Embryonic facial prominence (tissue), 1 donor: ENCODE results near the gene RPL28.

Experiments used
- DNase-seq: peaks from one replicate; pipeline ENCODE4 v3.0.0-alpha.2; 2016; ENCODE audit errors: extremely low spot score

Gene RPL28

DNA sequence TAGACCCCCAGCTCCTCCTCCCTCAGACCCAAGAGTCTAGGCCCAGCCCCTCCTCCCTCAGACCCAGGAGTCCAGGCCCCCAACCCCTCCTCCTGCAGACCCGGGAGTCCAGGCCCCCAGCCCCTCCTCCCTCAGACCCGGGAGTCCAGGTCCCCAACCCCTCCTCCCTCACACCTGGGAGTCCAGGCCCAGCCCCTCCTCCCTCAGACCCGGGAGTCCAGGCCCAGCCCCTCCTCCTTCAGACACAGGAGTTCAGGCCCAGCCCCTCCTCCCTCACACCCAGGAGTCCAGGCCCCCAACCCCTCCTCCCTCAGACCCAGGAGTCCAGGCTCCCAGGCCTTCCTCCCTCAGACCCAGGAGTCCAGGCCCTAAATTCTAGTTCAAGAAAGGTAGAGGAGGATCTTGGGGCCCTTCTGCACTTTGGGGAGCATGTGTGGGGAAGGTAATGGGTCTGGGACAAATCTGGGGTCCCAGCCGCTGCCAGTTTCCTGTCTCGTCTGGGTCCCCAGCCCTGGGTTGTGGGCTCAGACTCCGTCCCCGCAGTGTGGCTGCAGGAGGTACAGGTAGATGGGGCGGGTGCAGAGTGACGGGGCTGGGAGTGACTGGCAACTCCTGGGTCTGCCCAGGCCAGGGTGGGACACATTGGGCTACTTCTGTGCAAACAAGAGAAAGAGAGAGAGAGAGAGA, 12.3 kb upstream of the RPL28 start:
- DNase-seq: no peak

DNA sequence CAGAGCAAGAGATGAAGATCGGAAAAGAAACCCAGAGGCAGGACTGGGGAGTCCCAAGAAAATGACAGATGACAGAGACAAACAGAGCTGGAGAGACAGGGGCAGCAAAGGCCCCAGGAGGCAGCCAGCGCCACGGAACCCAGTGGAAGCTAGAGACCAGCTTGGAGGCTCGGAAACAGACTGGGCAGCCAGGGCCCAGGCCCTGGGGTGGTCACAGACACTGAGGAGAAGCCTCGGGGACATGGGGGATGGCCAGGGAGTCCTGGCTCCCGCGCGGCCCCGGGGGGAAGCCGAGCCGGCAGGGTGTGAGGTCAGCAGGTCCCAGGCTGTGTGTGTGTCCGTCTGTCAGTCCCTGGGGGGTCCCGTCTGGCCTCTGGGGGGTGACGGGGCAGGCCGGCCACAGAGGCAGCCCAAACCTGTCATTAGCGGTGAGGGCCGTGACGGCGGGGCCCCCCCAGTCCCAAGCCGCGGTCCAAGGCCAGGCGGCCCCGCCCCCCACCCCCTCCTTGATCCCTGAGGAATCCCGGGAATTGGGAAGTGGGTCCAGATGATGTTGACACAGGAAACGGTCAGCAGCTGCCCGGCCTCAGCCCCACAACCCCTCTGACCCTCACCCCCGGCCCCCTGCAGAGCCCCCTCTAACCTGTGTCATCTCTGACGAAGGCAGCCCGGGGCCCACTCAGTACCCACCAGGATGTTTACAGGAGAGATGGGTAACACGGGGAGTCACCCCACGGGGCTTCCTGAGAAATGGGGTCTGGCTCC, 11.6 kb upstream of the RPL28 start:
- DNase-seq: no peak

DNA sequence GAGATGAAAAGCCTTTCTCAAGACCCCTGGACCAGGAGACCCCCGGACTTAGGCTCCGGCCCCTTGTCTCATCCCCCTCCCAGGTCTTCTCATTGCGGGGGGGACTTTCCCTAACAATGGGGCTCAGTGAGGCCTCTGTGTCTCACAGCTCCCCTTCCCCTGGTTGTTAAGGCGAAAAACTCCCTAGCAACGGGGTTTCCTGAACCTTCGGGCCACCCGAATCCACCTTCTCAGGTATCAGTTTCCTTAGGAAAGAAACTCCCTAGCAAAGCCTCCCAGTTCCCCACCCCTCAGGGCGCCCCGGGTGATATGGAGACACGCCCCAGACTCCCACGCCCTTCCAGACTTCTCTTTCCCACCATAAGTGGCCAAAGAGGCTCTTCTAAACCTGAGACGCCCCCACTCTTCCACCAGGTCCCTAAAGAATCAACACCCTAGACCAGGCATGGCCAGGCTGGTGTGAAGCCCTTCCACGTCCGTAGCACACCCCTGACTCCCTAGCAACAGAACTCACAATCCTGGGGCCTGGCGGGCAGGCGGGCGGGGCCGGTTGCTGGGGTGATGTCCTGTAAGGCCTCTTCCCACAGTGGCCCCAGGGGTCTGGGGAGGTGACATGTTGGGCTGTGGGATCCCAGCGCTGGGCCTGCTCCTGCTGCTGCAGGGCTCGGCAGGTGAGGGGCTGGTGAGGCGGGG, 9.3 kb upstream of the RPL28 start, which contains the start of gene TMEM190:
Gene TMEM190, plus strand, starts transcription at position 586 of the 693 bp plus-strand sequence. Its CDS starts 28 bp downstream, at position 614.
- no peak for DNase-seq

DNA sequence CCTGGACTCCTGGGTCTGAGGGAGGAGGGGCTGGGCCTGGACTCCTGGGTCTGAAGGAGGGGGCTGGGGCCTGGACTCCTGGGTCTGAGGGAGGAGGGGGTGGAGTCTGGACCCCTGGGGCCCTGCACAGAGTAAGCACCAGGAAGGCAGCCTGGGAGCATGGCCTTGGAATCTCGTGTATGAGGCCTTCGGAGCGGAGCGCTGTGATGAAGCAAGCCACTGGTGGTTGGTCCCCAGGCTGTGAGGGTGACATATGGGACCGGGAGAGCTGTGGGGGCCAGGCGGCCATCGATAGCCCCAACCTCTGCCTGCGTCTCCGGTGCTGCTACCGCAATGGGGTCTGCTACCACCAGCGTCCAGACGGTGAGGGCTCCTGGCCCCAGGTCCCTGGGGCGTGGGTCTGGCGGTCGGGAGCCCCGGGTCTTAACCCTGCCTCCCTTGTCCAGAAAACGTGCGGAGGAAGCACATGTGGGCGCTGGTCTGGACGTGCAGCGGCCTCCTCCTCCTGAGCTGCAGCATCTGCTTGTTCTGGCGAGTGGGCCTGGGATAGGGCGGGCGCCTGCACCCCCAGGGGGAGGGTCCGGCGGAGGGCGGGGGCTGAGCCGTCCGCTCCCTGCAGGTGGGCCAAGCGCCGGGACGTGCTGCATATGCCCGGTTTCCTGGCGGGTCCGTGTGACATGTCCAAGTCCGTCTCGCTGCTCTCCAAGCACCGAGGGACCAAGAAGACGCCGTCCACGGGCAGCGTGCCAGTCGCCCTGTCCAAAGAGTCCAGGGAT, 8.2 kb upstream of the RPL28 start:
- DNase-seq: no peak

DNA sequence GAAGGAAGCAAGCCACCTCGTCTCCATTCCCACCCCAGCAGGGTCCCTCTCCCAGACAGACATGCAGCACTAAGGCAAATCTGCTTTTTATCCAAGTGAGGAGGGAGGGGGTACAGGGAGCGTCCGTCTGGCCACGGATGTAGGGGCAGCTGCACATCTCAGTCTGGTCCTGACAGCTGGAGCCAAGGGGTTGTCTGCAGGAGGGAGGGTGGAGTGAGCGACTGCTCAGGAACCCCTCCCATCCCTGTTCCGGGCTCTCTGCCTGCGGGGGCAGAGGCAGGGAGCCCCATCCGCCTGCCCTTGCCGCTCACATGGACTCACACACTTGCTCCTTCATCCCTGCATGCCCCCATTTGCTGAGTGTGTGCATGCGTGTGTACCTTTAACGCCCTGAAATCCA, 6.6 kb upstream of the RPL28 start:
- DNase-seq: no peak

DNA sequence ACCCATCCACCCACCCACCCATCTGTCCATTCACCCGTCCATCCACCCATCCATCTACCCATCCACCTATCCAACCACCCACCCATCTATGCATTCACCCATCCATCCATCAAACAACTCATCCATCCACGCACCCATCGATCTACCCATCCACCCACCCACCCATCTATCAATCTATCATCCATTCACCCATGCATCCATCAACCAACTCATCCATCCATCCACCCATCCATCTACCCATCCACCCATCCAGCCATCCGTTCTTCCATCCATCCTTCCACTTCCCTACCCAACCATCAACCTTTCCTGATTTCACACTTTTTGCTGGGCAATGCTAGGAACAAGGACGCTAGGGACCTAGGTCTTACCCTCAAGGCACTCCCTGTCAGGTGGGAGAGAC, 3.7 kb upstream of the RPL28 start:
- DNase-seq: no peak

DNA sequence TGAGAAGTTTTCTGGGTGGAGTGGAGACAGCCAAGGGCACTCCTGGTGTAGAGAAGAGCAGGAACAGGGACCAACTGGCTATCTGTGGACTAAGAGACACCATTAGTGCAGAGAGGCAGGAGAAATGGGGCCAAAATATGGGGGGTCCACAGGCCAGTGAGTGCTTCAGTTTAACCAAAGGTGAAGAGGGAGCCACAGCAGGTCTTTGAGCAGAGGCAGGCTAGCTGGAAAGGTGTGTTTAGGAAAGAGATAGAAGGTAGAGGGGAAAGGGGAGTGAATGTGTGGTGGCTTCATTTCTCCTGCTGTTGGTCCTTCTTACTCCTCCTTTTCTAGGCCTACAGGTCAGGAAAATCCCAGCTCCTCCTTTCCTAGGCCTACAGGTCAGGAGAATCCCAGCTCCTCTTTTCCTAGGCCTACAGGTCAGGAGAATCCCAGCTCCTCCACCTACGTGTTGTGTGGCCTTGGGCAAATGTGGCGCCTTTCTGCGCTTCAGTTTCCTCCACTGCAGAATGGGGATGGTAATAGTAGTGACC, 3.1 kb upstream of the RPL28 start:
- no peak for DNase-seq

DNA sequence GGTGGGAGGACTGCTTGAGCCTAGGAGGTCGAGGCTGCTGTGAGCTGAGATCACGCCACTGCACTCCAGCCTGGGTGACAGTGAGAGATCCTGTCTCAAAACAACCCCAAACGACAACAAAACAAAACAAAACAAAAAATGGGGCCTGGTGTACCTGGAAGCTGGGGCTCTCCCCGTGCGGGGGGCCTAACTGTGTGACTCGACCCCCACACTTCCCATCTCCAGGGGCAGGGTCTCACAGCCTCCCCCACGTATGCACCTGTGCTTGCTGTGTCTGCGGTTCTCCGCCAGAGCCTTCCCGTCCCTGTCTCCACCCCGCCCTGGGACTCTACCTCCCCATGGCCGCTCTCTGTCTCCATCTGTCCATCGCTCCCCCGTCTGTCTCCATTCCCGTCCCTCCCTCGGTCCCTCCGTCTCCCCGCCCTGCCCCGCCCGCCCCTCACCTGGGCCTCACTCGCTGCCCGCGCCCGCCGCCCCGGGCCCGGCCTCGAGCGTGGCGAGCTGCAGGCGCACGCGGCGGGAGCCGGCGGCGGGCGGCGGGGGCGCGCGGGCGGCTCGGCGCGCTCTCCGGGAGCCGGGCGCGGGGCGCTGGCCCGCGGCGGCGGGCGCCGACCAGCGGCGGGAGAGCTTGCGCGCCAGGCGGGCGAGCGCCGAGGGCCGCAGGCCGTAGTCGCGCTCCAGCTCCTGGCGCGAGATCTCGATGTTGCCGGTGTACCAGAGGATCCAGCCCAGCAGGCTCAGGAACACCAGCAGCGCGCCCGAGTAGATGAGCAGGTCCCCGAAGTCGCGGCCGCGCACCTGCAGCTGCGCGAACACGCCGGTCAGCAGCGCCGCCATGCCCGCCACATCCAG, 2.2 kb upstream of the RPL28 start:
- DNase-seq: no peak

DNA sequence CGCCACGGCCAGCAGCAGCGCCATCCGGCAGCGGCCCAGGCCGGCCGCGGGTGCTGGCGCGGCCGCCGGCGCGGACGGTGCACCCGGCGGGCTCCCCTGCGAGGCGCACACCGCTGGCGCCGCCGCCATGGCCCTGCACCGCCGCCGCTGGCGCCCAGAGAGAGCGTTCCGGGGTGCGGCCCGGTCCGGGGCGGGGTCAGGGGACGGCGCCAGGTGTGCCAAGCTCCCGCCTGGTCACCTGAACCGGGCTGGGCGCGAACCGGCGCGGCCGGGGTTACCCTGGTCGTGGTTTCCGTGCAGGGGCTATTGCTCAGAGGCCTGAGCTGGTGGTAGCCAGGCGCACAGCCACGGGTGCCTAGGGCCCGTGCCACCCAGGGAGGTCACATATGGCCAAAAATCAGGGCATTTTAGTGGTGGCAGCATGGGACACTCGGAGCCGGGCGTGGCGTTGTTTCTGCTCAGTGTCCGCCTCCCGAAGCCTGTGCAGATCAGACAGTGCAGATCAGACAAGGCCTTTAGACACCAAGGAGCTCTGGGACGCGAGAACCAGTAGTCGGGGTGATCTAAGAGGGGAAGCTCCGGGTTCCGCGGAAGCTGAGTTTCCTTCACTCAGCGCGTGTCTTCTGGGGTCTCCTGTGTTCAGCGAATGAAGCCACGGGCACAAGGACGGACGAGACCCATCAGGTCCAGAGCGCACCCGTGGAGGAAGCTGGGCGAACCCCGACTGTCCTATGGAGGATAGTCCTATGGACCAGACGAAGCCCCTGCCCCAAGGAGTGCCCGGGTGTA, 1.4 kb upstream of the RPL28 start, which contains the start of gene TMEM238:
Gene TMEM238, minus strand, starts transcription at position 162 of the 789 bp plus-strand sequence. Its CDS starts 33 bp downstream, at position 129.
- DNase-seq: no peak

DNA sequence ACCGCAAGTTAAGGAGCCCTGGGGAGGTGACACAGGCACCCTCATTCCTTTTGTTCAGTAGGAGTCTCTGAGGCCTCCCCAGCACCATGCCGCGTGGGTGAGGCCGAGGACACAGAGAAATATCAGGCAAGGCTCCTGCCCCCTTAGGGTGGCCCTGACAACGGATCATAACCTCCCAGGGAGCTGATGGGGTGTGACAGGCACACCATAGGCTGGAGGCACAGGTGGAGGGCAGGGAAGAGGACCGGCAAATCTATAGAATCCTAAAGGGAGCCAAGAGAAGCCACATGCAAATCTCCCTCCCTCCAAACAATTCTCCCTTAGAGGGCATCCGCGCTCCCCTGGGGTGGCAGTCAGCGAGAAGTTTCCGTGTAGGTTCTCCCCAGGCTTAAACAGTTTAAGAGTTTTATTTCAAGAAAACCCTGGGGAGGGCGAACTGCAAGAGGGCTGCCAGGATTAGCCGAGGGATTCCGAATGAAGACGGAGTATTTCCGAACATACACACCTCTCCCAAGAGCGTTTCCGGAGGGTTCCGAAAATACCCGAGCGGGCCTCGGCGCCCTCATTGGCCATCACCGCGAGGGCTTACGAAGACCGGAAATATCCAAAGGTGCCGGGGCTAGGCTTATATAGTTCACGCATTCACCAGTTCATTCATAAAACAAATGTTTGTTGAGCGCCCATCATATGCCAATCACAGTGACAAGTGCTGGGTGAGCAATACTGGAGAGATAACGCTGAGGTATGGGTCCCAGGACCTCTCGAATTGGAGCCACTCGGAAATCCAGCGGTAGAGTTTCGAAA, 610 bp upstream of the RPL28 start:
- peak; percentile 87 for DNase-seq

DNA sequence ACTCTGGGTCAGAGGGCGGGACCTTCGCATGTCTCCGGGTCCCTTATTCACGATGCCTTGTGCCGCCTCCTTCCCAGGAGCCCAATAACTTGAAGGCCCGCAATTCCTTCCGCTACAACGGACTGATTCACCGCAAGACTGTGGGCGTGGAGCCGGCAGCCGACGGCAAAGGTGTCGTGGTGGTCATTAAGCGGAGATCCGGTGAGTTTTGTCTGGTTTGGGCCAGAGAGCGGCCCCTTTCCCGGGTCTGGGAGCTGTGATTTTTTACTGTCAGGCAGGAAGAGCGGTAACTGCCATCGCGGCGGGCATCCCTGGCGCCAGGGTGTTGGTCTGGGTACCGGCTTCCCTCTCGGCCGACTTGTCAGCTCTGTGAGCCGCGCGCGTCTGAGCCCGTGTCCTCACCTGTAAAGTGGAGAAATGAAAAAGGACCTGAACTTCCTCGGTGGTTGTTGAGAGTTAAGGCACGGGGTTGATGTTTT, 800 bp downstream of the RPL28 start:
- DNase-seq: no peak

DNA sequence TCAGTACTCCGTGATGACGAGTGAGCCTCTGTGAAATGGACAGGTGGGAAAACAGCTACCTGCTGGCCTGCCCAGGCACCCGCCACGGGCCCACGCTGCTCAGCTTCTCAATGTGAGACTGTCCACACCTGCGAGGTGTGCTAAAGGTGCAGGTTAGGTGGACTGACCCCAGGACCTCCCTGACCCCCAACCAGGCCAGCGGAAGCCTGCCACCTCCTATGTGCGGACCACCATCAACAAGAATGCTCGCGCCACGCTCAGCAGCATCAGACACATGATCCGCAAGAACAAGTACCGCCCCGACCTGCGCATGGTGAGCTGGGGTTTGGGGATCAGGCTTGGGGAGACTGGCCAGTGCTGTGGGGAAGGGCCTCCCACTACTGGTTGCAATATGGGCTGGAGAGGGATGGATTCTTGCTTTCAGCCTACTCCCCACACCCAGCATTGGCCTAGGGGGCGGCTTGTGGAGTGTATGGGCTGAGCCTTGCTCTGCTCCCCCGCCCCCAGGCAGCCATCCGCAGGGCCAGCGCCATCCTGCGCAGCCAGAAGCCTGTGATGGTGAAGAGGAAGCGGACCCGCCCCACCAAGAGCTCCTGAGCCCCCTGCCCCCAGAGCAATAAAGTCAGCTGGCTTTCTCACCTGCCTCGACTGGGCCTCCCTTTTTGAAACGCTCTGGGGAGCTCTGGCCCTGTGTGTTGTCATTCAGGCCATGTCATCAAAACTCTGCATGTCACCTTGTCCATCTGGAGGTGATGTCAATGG, 2.2 kb downstream of the RPL28 start:
- no peak for DNase-seq

DNA sequence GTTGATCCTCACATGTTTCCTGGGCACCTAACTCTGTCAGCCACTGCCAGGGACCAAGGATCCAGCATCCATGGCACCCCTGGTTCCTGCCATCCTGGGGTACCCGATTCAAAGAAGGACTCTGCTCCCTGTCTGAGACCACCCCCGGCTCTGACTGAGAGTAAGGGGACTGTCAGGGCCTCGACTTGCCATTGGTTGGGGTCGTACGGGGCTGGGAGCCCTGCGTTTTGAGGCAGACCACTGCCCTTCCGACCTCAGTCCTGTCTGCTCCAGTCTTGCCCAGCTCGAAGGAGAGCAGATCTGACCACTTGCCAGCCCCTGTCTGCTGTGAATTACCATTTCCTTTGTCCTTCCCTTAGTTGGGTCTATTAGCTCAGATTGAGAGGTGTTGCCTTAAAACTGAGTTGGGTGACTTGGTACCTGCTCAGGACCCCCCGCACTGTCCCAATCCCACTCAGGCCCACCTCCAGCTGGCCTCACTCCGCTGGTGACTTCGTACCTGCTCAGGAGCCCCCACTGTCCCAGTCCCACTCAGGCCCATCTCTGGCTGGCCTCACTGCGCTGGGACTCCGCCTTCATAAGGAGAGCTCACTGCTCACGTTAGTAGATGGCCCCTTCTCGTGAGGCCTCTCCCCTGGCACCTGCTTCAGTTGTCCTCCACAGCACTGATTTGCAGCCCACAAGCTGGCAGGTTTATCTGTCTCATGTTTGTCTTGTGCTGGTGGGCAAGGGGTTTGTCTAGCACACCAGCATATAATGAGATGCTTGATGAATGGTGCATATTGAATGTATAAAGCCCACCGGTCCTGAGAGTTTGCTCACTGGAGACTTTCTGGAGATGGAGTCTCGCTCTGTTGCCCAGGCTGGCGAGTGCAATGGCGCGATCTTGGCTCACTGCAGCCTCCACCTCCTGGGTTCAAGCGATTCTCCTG, 3.9 kb downstream of the RPL28 start:
- no peak for DNase-seq

DNA sequence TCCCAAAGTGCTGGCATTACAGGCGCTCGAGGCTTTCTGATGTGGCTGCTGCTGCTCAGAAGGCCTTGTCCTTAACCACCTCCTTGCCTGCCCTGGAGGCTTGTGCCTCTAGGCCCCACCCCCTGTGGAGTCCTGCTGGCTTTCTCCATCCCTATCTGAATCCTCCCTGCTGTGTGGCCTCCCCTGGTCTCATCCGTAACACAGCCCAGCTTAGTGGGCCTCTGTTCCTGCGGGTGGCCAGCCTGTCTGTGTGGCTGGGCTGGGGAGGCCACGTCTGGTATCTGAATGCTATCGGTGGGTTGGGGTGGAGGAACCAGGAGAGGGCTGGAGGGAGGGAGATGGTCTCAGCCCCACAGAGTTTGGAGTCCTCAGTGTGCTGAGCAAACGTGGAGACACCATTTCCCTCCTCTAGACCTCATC, 4.7 kb downstream of the RPL28 start:
- DNase-seq: no peak

DNA sequence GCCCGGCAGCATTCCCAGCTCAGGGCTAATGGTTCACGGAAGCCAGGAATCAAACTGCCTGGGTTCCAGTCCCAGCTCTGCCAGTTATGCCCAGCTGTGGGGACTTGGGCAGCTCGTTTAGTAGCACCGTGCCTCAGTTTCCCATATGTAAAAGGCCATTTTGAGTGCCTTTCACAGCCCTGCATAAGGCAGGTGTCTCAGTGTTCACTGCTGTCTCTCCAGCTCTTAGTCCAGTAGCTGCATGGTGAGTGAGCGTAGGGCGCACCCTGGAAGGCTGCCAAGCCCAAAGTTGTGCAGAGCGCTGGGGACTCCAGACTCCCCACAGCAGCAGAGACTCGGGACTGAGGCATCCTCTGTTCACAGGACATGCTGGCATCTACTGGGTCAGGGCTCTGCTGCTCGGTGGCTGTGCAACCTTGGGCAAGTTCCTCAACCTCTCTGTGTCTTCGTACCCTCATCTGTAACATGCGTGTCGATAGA, 5.5 kb downstream of the RPL28 start:
- no peak for DNase-seq

DNA sequence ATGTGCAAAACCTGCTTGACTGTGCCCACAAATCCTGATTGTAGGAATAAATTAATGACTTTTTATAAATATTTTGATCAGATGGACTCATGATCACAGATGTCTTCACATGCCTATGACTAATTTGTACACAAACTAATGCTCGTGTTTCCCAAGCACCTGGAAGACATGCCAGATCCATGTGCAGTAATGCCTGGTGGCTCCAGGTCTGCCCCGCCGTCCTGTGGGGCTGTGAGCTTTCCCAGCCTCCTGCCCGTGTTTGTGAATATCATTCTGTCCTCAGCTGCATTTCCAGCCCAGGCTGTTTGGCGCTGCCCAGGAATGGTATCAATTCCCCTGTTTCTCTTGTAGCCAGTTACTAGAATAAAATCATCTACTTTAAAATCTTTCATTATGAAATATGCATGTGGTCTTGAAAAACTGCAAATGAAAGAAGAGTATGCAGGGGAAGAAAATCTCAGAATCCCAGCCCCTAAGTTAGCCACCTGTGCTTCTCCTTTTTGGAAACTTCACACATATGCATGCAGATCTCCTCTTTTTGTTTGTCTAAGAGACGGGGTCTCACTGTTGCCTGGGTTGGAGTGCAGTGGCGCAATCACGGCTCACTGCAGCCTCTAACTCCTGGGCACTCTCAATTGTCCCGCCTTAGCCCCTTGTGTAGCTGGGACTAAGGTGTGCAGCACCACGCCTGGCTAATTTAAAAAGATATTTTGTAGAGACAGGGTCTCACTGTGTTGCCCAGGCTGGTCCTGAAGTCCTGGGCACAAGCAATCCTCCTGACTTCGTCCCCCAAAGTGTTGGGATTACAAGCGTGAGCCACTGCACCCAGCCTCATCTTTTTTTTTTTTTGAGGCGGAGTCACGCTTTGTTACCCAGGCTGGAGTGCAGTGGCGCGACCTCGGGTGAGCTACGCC, 6.2 kb downstream of the RPL28 start:
- DNase-seq: no peak
